Measurements from ENCODE around the gene MEAF6. TPM values are rescaled to one million over a fixed set of nuclear protein-coding genes. Genes with fewer than 3 reads are reported as not detected.
"Not testable (repeated sequence)": the region's sequence is repeated elsewhere in the genome, so short reads cannot be mapped to it uniquely, and the experiment has no call there.

MEAF6 gene
- total and polyA plus RNA-seq, 2 experiments from 2014 or later: 96.2 to 117 TPM

- Histone ChIP-seq H3K27me3 (replicated peaks; ENCODE audit: insufficient read depth) (no peaks in the 10 kb centered on the region), H4K20me1 (ENCODE audit: insufficient read depth) (no peaks in the 10 kb centered on the region), H3K9ac (peak overlapping the region; percentile 82), H3K4me2 (ENCODE audit: unreplicated experiment) (peak overlapping the region; percentile 92), H3K27ac (peak overlapping the region; percentile 74), H3K9me2 (ENCODE audit: insufficient read depth) (no peaks in the 10 kb centered on the region), H3F3A (ENCODE audit: insufficient read depth) (peaks cover 9% of the 10 kb centered on the region), H3K36me3 (ENCODE audit: low read depth) (peaks cover 17% of the 10 kb centered on the region), H3K79me2 (ENCODE audit: insufficient read depth) (peaks cover 53% of the 10 kb centered on the region), H3K4me3 (peak overlapping the region; percentile 83), H3K4me1 (ENCODE audit: insufficient read depth) (0 out of 2 replicates have a peak, but pooled peaks cover 4% of the 10 kb centered on the region), H3K9me3 (ENCODE audit: low read depth) (no peaks in the 10 kb centered on the region), H2AFZ (peak overlapping the region; percentile 86)
- peak; percentile 70 for DNase-seq
- in situ Hi-C loops (cut with MboI): no loop called here
- WGBS, 2 experiments (ENCODE audit: low coverage in 1 of 2, low lambda C conversion rate in 2 of 2, missing lambda C conversion rate in 2 of 2): 2% methylated on average over 19 to 26 of the region's 26 CpGs
- TF ChIP-seq EZH2 (IDR thresholded peaks at IDR 0.05; ENCODE audit: insufficient read depth, poor library complexity, severe bottlenecking) (no peak), EZH2phosphoT487 (IDR thresholded peaks at IDR 0.05; ENCODE audit: insufficient read depth, low read depth) (no peak)
Measured at GRCh38 chr1:37513795-37514349, 694 bp downstream of the MEAF6 start.

GRCh38 chr1:37509181-37509580 lies 5.4 kb downstream of the MEAF6 start:
- 88 to 90% methylated on average over 4 of the region's 4 CpGs for WGBS, 2 experiments (ENCODE audit: low coverage in 1 of 2, low lambda C conversion rate in 2 of 2, missing lambda C conversion rate in 2 of 2)
- no peak for TF ChIP-seq EZH2phosphoT487 (IDR thresholded peaks at IDR 0.05; ENCODE audit: insufficient read depth, low read depth)
- TF ChIP-seq EZH2 (IDR thresholded peaks at IDR 0.05; ENCODE audit: insufficient read depth, poor library complexity, severe bottlenecking): no peak
- H3K79me2 ChIP-seq (ENCODE audit: insufficient read depth): peaks cover 96% of the 10 kb centered on the region
- H3K27ac ChIP-seq: no peak overlapping the region
- in situ Hi-C loops (cut with MboI): no loop called here
- DNase-seq: peak; percentile 56
- H3K4me1 ChIP-seq (ENCODE audit: insufficient read depth): no peaks in the 10 kb centered on the region
- H3K9me2 ChIP-seq (ENCODE audit: insufficient read depth): no peaks in the 10 kb centered on the region
- H3K9me3 ChIP-seq (ENCODE audit: low read depth): no peaks in the 10 kb centered on the region
- H3K4me2 ChIP-seq (ENCODE audit: unreplicated experiment): no peak overlapping the region
- H2AFZ ChIP-seq: no peak overlapping the region
- no peaks in the 10 kb centered on the region for H3K27me3 ChIP-seq (replicated peaks; ENCODE audit: insufficient read depth)
- no peaks in the 10 kb centered on the region for H4K20me1 ChIP-seq (ENCODE audit: insufficient read depth)
- H3F3A ChIP-seq (ENCODE audit: insufficient read depth): no peaks in the 10 kb centered on the region
- H3K36me3 ChIP-seq (ENCODE audit: low read depth): peaks cover 47% of the 10 kb centered on the region
- no peak overlapping the region for H3K4me3 ChIP-seq
- no peak overlapping the region for H3K9ac ChIP-seq

GRCh38 chr1:37506740-37507139 lies 7.8 kb downstream of the MEAF6 start:
- Histone ChIP-seq H3K4me2 (ENCODE audit: unreplicated experiment) (no peak overlapping the region), H3K36me3 (ENCODE audit: low read depth) (peaks cover 54% of the 10 kb centered on the region), H3K4me1 (ENCODE audit: insufficient read depth) (no peaks in the 10 kb centered on the region), H3K9me2 (ENCODE audit: insufficient read depth) (no peaks in the 10 kb centered on the region), H4K20me1 (ENCODE audit: insufficient read depth) (no peaks in the 10 kb centered on the region), H3F3A (ENCODE audit: insufficient read depth) (no peaks in the 10 kb centered on the region), H2AFZ (no peak overlapping the region), H3K9me3 (ENCODE audit: low read depth) (no peaks in the 10 kb centered on the region), H3K4me3 (no peak overlapping the region), H3K9ac (no peak overlapping the region), H3K27ac (no peak overlapping the region), H3K27me3 (replicated peaks; ENCODE audit: insufficient read depth) (no peaks in the 10 kb centered on the region), H3K79me2 (ENCODE audit: insufficient read depth) (peaks cover 82% of the 10 kb centered on the region)
- no peak for TF ChIP-seq EZH2 (IDR thresholded peaks at IDR 0.05; ENCODE audit: insufficient read depth, poor library complexity, severe bottlenecking)
- no peak for TF ChIP-seq EZH2phosphoT487 (IDR thresholded peaks at IDR 0.05; ENCODE audit: insufficient read depth, low read depth)
- whole genome bisulfite sequencing, 2 experiments (ENCODE audit: low coverage in 1 of 2, low lambda C conversion rate in 2 of 2, missing lambda C conversion rate in 2 of 2): 98 to 100% methylated on average over 2 of the region's 2 CpGs
- in situ Hi-C loops (cut with MboI): no loop called here
- no peak for DNase-seq

- in situ Hi-C loops (cut with MboI); H3K9ac ChIP-seq; H3K4me2 ChIP-seq (ENCODE audit: unreplicated experiment); DNase-seq; H2AFZ ChIP-seq; H4K20me1 ChIP-seq (ENCODE audit: insufficient read depth); H3K4me3 ChIP-seq; H3K27me3 ChIP-seq (replicated peaks; ENCODE audit: insufficient read depth); H3K27ac ChIP-seq; H3K9me2 ChIP-seq (ENCODE audit: insufficient read depth); H3K9me3 ChIP-seq (ENCODE audit: low read depth): not testable (repeated sequence)
- Histone ChIP-seq H3K4me1 (ENCODE audit: insufficient read depth) (peaks cover 13% of the 10 kb centered on the region), H3K79me2 (ENCODE audit: insufficient read depth) (peaks cover 69% of the 10 kb centered on the region), H3K36me3 (ENCODE audit: low read depth) (peaks cover 40% of the 10 kb centered on the region), H3F3A (ENCODE audit: insufficient read depth) (peaks cover 31% of the 10 kb centered on the region; the same call in 1 of the 2 replicates)
- WGBS, 2 experiments (ENCODE audit: low coverage in 1 of 2, low lambda C conversion rate in 2 of 2, missing lambda C conversion rate in 2 of 2): 92 to 100% methylated on average over 2 of the region's 2 CpGs
Measured at GRCh38 chr1:37502791-37503190, 11.8 kb downstream of the MEAF6 start.

- Histone ChIP-seq H3F3A (ENCODE audit: insufficient read depth) (peaks cover 31% of the 10 kb centered on the region; the same call in 1 of the 2 replicates), H3K4me2 (ENCODE audit: unreplicated experiment) (no peak overlapping the region), H3K9ac (no peak overlapping the region), H3K36me3 (ENCODE audit: low read depth) (peaks cover 35% of the 10 kb centered on the region), H3K79me2 (ENCODE audit: insufficient read depth) (peaks cover 70% of the 10 kb centered on the region), H3K4me1 (ENCODE audit: insufficient read depth) (peaks cover 13% of the 10 kb centered on the region), H3K4me3 (no peak overlapping the region), H3K27ac (no peak overlapping the region), H3K9me2 (ENCODE audit: insufficient read depth) (no peaks in the 10 kb centered on the region), H3K9me3 (ENCODE audit: low read depth) (no peaks in the 10 kb centered on the region), H4K20me1 (ENCODE audit: insufficient read depth) (no peaks in the 10 kb centered on the region), H2AFZ (no peak overlapping the region), H3K27me3 (replicated peaks; ENCODE audit: insufficient read depth) (no peaks in the 10 kb centered on the region)
- in situ Hi-C loops (cut with MboI): no loop called here
- TF ChIP-seq EZH2 (IDR thresholded peaks at IDR 0.05; ENCODE audit: insufficient read depth, poor library complexity, severe bottlenecking) (no peak), EZH2phosphoT487 (IDR thresholded peaks at IDR 0.05; ENCODE audit: insufficient read depth, low read depth) (no peak)
- DNase-seq: no peak
Measured at GRCh38 chr1:37502104-37502503, 12.5 kb downstream of the MEAF6 start.
